ENCODE measurements around the gene PIEZO1. TPM values are rescaled to one million over a fixed set of nuclear protein-coding genes. Genes with fewer than 3 reads are reported as not detected.

The PIEZO1 gene
- total RNA-seq, 2 experiments from 2014 or later: 308 to 323 TPM

DNA sequence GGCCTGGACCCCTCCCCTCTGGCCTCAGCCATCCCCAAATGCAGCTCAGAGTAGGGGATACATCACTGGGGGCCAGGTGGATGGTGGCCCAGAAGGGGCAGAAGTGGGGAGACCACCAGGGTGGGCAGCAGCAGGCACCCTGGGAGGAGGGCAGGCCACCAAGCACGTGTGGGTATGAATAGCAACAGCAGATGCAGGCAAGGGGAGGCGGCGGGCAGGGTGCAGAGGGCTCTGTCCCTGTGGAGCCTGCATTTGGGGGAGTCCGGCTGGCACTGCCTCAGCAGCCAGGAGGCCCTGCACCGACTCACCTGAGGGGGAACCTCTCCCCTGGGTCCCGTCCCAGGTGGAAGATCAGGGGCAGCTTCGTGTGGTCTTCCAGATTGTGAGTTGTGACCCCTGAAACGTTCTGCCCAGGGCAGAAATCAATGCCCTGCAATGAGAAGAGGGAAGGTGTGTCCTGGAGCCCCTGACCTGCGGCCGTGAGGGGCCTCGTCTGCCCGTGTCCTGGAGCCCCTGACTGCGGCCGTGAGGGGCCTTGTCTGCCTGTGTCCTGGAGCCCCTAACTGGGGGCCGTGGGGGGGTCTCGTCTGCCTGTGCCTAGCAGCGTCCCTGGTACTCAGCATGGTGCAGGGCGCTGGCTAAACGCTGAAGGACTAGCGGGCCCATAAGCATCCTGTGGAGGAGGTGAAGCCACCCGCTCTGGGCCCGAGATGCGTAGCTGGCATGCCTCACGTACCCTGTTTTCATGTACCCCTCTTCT, 37.4 kb upstream of the PIEZO1 start:
- Mint-ChIP-seq H3K36me3 (ENCODE audit: low read depth) (no peaks in the 10 kb centered on the region), H3K27ac (no peak overlapping the region), H3K4me1 (no peaks in the 10 kb centered on the region), H3K27me3 (no peaks in the 10 kb centered on the region), H3K4me3 (no peak overlapping the region), H3K9me3 (no peaks in the 10 kb centered on the region)
- ChIA-PET POLR2A (no interaction called here), CTCF (interaction anchor here (0.9 kb wide), 1 partner anchor 10 kb away, joined by 3 read pairs; no protein-coding TSS in a partner anchor)
- DNase-seq: no peak

DNA sequence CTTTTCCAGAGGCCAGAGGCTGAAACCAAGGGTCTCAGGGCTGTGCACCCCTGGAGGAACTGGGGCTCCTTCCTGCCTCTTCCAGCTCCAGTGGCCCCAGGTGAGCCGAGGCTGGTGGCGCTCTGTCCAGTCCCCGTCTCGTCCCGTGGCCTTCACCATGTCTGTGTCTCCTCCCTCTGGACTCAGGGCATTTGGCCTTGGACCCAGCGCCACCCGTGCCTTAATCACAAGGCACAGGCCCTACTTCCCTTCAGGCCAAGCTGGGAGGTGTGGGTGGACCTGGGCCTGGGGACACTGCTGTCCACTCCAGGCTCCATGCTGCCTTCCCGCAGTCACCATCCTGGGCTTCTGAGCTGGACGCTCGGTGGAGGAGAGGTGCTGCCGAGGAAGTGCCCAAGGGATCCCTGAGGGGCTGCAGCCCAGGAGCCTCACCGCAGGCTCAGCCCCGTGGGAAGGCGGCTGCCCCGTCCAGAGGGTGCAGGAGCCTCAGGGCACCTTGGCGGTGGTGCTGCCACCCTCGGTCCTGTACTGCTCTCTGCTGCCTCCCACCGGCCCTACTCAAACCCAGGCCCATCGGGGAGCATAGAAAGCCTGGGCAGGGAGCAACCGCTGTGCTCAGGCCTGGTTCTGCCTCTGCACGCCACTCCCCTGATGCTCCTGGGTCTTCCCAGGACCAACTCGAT, 36.3 kb upstream of the PIEZO1 start:
- Mint-ChIP-seq H3K27ac (no peak overlapping the region), H3K4me3 (no peak overlapping the region), H3K36me3 (ENCODE audit: low read depth) (no peaks in the 10 kb centered on the region), H3K4me1 (no peaks in the 10 kb centered on the region), H3K27me3 (no peaks in the 10 kb centered on the region), H3K9me3 (no peaks in the 10 kb centered on the region)
- ChIA-PET POLR2A (interaction anchor here (1.1 kb wide), 1 partner anchor 9 kb away, joined by 3 read pairs; no protein-coding TSS in a partner anchor), CTCF (interaction anchor here (0.9 kb wide), 1 partner anchor 9 kb away, joined by 3 read pairs; no protein-coding TSS in a partner anchor)
- DNase-seq: no peak

DNA sequence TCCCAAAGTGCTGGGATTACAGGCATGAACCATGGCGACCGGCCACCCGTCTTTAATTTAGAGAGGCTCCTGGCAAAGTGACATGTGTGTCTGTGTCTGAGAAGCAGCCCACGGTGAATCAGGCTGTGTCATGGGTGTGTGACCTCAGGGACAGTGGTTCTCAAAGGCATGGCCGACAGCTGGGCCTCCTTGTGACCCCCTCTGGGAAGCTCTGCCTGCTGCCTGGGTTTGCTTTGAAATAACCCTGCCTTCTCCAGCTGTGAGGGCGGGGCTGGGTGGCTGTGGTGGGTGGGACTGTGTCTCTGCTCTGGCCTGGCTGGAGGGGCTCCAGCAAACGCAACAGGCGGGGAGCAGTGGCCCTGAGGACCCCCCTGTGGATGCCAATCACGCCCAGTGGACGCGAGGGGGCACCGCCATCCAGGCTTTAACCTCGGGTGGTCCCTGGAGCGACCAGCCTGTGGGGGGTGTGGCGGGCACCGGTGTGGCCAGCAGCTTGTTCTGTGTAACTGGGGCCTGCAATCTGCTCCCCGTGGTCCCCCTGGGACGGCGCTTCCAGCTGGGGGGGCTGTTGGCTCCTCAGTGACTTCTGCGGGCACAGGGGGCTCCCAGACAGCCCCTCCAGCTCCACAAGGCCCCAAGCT, 35.5 kb upstream of the PIEZO1 start:
- H3K9me3 Mint-ChIP-seq: no peaks in the 10 kb centered on the region
- H3K27me3 Mint-ChIP-seq: no peaks in the 10 kb centered on the region
- H3K4me1 Mint-ChIP-seq: no peaks in the 10 kb centered on the region
- H3K27ac Mint-ChIP-seq: no peak overlapping the region
- no peak overlapping the region for H3K4me3 Mint-ChIP-seq
- POLR2A ChIA-PET: interaction anchor here (1.1 kb wide), 1 partner anchor 8 kb away, joined by 3 read pairs; no protein-coding TSS in a partner anchor
- no peak for DNase-seq
- CTCF ChIA-PET: no interaction called here
- H3K36me3 Mint-ChIP-seq (ENCODE audit: low read depth): no peaks in the 10 kb centered on the region

- ChIA-PET CTCF (no interaction called here), POLR2A (interaction anchor here (1.2 kb wide), 1 partner anchor 10 kb away, joined by 4 read pairs; no protein-coding TSS in a partner anchor)
- no peaks in the 10 kb centered on the region for H3K9me3 Mint-ChIP-seq
- H3K4me3 Mint-ChIP-seq: no peak overlapping the region
- H3K27me3 Mint-ChIP-seq: no peaks in the 10 kb centered on the region
- no peak overlapping the region for H3K27ac Mint-ChIP-seq
- no peaks in the 10 kb centered on the region for H3K4me1 Mint-ChIP-seq
- no peak for DNase-seq
- H3K36me3 Mint-ChIP-seq (ENCODE audit: low read depth): no peaks in the 10 kb centered on the region
Observed at GRCh38 chr16:88819126-88819525, 34.1 kb upstream of the PIEZO1 start.

DNA sequence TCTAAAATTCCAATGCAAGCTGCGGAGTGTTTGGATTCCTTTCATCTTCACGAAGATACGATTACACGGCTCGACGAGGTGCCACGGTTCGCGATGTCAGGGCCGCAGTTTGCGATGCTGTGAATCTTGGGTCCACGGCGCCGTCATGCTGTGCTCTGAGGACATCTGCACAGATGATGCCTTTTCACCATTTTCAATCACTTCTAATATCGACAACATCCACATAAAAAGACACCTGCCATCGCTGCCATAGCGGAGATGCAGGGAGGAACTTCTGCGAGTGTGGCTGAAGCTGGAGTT, 33.5 kb upstream of the PIEZO1 start:
- H3K9me3 Mint-ChIP-seq: no peaks in the 10 kb centered on the region
- no peaks in the 10 kb centered on the region for H3K27me3 Mint-ChIP-seq
- no peak overlapping the region for H3K4me3 Mint-ChIP-seq
- no peak overlapping the region for H3K27ac Mint-ChIP-seq
- H3K4me1 Mint-ChIP-seq: peaks cover 3% of the 10 kb centered on the region
- DNase-seq: no peak
- POLR2A ChIA-PET: interaction anchor here (1.2 kb wide), 1 partner anchor 9 kb away, joined by 4 read pairs; no protein-coding TSS in a partner anchor
- H3K36me3 Mint-ChIP-seq (ENCODE audit: low read depth): no peaks in the 10 kb centered on the region
- CTCF ChIA-PET: no interaction called here

GRCh38 chr16:88817785-88818574, 33.0 kb upstream of the PIEZO1 start:
- no peak for DNase-seq
- no peak overlapping the region for H3K27ac Mint-ChIP-seq
- H3K4me3 Mint-ChIP-seq: no peak overlapping the region
- CTCF ChIA-PET: interaction anchor here (0.6 to 3.4 kb wide), 2 partner anchors 12 to 40 kb away, joined by 5 to 10 read pairs; no protein-coding TSS in a partner anchor
- H3K27me3 Mint-ChIP-seq: no peaks in the 10 kb centered on the region
- H3K4me1 Mint-ChIP-seq: peaks cover 3% of the 10 kb centered on the region
- POLR2A ChIA-PET: interaction anchor here (1.2 kb wide), 1 partner anchor 9 kb away, joined by 4 read pairs; no protein-coding TSS in a partner anchor
- no peaks in the 10 kb centered on the region for H3K36me3 Mint-ChIP-seq (ENCODE audit: low read depth)
- H3K9me3 Mint-ChIP-seq: no peaks in the 10 kb centered on the region

DNA sequence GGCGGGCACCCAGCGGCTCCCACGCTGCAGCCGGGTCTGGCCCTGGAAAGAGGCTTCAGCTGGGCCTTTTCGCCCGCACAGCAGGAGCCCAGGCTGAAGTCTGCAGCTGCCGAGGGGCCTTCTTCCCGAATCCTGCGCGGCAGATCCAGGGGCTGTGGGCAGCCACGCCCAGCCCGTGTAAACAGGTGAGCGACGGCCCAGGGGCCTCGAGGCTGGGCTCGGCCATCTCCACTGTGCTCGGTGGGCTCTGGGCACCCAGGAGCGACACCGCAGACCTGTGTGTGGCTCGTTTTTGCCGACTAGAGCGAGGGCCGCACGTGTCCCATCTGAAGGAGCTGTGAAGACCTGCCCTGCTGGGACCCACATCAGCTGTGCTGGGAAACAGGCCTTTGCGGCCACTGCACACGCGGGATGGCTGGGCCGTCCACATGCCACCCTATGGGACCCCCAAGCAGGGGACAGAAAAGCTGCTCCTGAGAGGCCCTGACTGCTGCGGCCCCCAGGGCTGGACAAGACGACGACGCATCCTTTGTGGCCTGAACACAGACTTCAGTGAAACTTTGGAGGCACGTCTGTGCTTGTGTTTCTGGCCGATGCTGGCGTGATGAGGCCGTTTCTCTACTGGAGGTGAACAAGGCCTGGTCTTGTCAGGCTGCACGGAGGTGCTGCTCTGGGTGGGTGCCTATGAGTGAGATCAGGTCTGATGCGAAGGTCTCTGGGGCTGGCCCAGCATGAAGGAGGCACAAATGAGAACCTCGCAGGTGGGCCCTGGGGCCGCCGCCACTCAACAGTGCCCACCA, 31.9 kb upstream of the PIEZO1 start:
- Mint-ChIP-seq H3K27ac (no peak overlapping the region), H3K9me3 (no peaks in the 10 kb centered on the region), H3K4me3 (no peak overlapping the region), H3K36me3 (ENCODE audit: low read depth) (no peaks in the 10 kb centered on the region), H3K27me3 (no peaks in the 10 kb centered on the region), H3K4me1 (peaks cover 8% of the 10 kb centered on the region)
- POLR2A ChIA-PET: no interaction called here
- DNase-seq: no peak
- CTCF ChIA-PET: interaction anchor here (3.4 kb wide), 1 partner anchor 41 kb away, joined by 10 read pairs; no protein-coding TSS in a partner anchor

DNA sequence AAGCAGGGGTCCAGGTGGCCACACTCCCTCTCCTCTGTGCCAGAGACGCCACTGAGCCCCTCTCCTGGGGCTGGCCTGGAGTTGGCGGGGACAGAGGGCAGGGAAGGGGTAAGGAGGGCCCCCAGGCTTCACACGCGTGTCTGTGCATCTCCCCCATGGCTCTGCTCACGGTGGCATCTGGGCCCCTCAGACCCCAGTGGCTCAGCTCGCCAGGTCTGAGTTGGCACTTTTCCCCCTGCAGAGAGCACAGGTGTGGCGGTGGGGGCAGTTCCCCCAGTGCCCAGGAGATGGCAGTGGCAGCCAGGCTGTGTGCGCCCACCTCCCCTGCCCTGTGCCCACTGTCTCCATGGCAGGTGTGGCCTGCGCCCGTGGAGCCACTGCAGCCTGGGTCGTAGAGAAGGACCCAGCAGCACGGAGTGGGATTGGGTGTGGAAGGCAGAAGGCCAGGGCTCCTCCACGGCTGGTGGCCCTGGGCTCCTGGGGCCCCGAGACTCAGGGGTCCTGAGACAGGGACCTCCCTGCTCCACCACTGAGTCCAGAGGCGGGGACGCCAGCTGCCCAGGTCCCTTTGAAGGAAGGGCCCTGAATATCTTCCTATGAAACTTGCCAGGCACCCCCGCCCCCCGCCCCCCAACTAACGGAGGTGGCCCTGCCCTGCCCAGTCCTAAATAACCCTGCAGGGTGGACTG, 31.0 kb upstream of the PIEZO1 start:
- Mint-ChIP-seq H3K9me3 (no peaks in the 10 kb centered on the region), H3K27ac (peak overlapping the region; percentile 21), H3K36me3 (ENCODE audit: low read depth) (no peaks in the 10 kb centered on the region), H3K4me1 (peaks cover 9% of the 10 kb centered on the region), H3K27me3 (no peaks in the 10 kb centered on the region), H3K4me3 (no peak overlapping the region)
- CTCF ChIA-PET: interaction anchor here (3.4 kb wide), 1 partner anchor 42 kb away, joined by 10 read pairs; no protein-coding TSS in a partner anchor
- peak; percentile 56 for DNase-seq
- POLR2A ChIA-PET: no interaction called here

- DNase-seq: no peak
- Mint-ChIP-seq H3K9me3 (no peaks in the 10 kb centered on the region), H3K4me3 (no peak overlapping the region), H3K27ac (no peak overlapping the region), H3K36me3 (ENCODE audit: low read depth) (peaks cover 3% of the 10 kb centered on the region), H3K4me1 (peaks cover 15% of the 10 kb centered on the region), H3K27me3 (no peaks in the 10 kb centered on the region)
- CTCF ChIA-PET: interaction anchor here (3.4 kb wide), 1 partner anchor 43 kb away, joined by 10 read pairs; no protein-coding TSS in a partner anchor
- POLR2A ChIA-PET: no interaction called here
Observed at GRCh38 chr16:88815227-88815626, 30.2 kb upstream of the PIEZO1 start.

DNA sequence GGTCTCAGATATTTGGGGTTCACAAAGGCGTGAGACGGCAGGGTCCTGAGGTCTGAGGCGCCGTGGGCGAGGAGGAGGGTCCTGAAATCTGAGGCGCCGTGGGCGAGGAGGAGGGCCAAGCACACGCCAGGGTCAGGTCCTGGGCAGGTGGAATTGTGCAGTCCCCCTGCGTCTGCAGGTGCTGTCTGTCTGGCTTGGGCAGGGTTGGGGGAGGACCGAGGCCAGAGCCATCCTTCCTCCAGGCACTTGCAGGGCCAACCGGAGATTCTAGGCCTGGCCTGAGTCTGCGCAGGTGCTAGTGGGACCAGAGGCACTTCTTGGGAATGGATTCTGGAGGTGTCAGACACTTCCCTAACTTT, 29.1 kb upstream of the PIEZO1 start:
- Mint-ChIP-seq H3K36me3 (ENCODE audit: low read depth) (peaks cover 10% of the 10 kb centered on the region), H3K4me1 (peaks cover 23% of the 10 kb centered on the region), H3K4me3 (no peak overlapping the region), H3K27ac (no peak overlapping the region), H3K9me3 (no peaks in the 10 kb centered on the region), H3K27me3 (no peaks in the 10 kb centered on the region)
- ChIA-PET POLR2A (no interaction called here), CTCF (interaction anchor here (1.2 to 1.5 kb wide), 2 partner anchors 77 to 194 kb away, joined by 3 read pairs; no protein-coding TSS in a partner anchor)
- no peak for DNase-seq

GRCh38 chr16:88813269-88814143, 28.5 kb upstream of the PIEZO1 start:
- peaks cover 26% of the 10 kb centered on the region for H3K4me1 Mint-ChIP-seq
- peak overlapping the region; percentile 16 for H3K27ac Mint-ChIP-seq
- H3K36me3 Mint-ChIP-seq (ENCODE audit: low read depth): peaks cover 13% of the 10 kb centered on the region
- H3K27me3 Mint-ChIP-seq: no peaks in the 10 kb centered on the region
- peak overlapping the region; percentile 21 for H3K4me3 Mint-ChIP-seq
- no peak for DNase-seq
- ChIA-PET CTCF (interaction anchor here (0.8 to 5.0 kb wide), 10 partner anchors 9 to 404 kb away, joined by 3 to 36 read pairs (median 4); partner anchors contain the start of genes CDH15, GALNS, TRAPPC2L and ZNF778), POLR2A (interaction anchor here (1.6 to 11.5 kb wide), 7 partner anchors 10 to 371 kb away, joined by 3 to 249 read pairs (median 20); partner anchors contain the start of genes CDT1, GALNS, MVD and PIEZO1)
- no peaks in the 10 kb centered on the region for H3K9me3 Mint-ChIP-seq
